ENCODE data around the gene SLC25A38.
A peak's percentile ranks its signal among the peaks of the same experiment; 100 is the strongest.
"Not testable (repeated sequence)": the region's sequence is repeated elsewhere in the genome, so short reads cannot be mapped to it uniquely, and the experiment has no call there.

The SLC25A38 gene

DNA sequence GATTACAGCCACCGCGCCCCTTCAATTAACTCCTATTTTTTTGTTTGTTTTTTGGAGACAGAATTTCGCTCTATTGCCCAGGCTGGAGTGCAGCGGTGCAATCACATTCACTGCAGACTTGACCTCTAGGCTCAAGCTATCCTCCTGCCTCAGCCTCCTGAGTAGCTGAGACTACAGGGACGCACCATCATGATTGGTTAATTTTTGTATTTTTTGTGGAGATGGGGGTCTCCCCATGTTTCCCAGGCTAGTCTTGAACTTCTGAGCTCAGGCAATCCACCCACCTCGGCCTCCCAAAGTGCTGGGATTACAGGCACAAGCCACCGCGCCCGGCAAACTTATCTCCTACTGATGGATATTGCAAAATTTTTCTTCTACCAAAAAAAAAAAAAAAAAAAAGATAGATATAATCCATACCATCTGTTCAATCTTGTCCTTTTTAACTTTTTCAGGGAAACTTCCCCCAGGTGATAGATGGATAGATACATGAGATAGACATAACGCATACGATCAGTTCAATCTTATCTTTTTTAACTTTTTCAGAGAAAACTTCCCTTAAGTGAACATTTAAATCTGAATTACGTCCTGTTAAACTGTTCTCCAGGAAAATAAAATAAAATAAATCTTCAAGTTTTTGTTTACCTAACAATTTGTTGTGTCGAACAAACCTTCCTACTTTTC lies 22.7 kb downstream of the SLC25A38 start:
- no peak for DNase-seq (ENCODE audit: low read depth)

GRCh38 chr3:39406368-39407258 lies 23.4 kb downstream of the SLC25A38 start, which contains the start of gene RPSA:
Gene RPSA (plus strand): TSS chr3:39406720. CDS start chr3:39407654, 934 bp downstream.
- peak; percentile 85 for DNase-seq (ENCODE audit: low read depth)
- H3K4me3 ChIP-seq (ENCODE audit: low read depth, low read length): peak within 1 kb of the TSS; percentile 88

More for the DNA sequence above, 22.7 kb downstream of the SLC25A38 start:
- H3K4me3 ChIP-seq (ENCODE audit: low read depth, low read length): peak overlapping the region; percentile 88

DNA sequence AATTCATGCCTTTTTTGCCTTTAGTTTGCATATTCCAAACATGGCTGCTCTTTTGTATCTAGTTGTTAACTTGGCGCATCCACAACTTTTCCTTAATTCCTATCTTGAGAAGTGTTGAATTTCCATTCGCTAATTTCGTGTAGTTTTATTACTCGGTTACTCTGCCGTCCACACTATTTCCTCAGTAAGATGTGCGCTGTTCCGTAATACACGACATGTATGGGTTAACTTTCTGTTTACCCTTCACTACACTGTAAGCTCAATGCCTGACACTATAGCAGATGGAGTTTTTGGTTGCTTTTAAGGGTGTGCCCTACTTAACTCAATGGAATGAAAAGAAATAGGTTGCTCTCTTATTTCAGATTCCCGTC lies 24.1 kb downstream of the SLC25A38 start:
- H3K4me3 ChIP-seq (ENCODE audit: low read depth, low read length): peak overlapping the region; percentile 88

DNA sequence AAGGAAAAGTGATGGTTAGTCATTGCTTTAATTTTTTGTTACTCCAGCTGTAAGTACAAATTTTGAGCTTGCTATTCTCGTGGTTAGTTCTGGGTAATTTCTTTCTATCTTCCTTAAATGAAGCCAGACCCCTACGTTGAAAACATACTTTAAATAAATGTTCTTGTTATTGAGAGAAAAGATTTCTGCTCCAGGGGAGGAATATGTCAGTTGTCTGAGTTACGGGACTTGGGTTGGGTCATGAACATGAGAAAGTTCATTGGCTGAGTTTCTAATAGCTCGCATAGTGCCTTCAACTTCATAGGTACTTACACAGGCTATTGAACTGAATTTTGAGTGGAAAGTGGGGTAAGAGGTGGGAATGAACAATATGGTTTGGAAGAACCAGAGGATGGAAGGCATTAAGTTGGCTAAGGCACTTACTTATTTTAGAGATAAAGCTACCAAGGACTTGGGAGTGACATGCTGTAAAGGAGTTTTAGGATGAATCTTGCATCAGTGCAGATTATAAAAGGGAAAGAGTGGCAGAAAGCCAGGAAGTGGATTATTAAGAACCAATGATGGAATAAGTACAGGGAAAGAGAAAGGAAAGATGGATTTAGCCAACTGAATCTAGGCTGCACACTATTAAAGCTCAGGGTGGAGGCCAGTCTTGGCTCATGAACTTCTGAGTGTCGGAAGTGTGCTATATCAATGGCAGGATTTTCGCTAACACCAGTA lies 24.8 kb downstream of the SLC25A38 start:
- no peak for DNase-seq (ENCODE audit: low read depth)

More for the DNA sequence above, 24.1 kb downstream of the SLC25A38 start:
- DNase-seq (ENCODE audit: low read depth): no peak

DNA sequence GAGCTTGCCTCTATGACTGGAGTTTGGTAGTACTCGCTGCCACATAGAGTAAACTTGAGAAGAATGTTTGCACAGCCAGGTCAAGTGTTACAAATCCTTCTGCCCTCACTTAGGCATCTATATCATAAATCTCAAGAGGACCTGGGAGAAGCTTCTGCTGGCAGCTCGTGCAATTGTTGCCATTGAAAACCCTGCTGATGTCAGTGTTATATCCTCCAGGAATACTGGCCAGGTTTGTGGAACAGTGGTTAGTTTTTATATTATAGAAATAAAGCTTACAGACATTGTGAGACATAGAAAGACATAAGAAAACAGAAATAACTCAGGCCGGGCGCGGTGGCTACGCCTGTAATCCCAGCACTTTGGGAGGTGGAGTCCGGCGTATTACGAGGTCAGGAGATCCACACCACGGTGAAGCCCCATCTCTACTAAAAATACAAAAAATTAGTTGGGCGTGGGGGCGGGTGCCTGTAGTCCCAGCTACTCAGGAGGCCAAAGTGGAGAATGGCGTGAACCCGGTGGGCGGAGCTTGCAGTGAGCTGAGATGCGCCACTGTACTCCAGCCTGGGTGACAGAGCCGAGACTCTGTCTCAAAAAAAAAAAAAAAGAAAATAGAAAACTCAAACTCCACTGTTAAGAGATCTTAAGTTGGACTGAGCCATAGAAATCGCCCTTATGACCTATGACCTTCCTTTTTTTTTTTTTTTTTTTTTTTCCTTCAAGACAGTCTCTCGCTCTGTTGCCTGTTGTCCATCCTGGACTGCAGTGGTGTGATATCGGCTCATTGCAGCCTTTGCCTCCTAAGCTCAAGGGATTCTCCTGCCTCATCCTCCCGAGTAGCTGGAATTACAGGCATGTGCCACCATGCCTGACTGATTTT lies 25.6 kb downstream of the SLC25A38 start:
- no peak for DNase-seq (ENCODE audit: low read depth)
- no peak overlapping the region for H3K4me3 ChIP-seq (ENCODE audit: low read depth, low read length)

More for the DNA sequence above, 24.8 kb downstream of the SLC25A38 start:
- peak overlapping the region; percentile 88 for H3K4me3 ChIP-seq (ENCODE audit: low read depth, low read length)

GRCh38 chr3:39409514-39410136 lies 26.5 kb downstream of the SLC25A38 start:
- H3K4me3 ChIP-seq (ENCODE audit: low read depth, low read length): no peak overlapping the region

GRCh38 chr3:39410893-39411292 lies 27.7 kb downstream of the SLC25A38 start:
- no peak for DNase-seq (ENCODE audit: low read depth)
- H3K4me3 ChIP-seq (ENCODE audit: low read depth, low read length): no peak overlapping the region

More at GRCh38 chr3:39409514-39410136, 26.5 kb downstream of the SLC25A38 start:
- no peak for DNase-seq (ENCODE audit: low read depth)

DNA sequence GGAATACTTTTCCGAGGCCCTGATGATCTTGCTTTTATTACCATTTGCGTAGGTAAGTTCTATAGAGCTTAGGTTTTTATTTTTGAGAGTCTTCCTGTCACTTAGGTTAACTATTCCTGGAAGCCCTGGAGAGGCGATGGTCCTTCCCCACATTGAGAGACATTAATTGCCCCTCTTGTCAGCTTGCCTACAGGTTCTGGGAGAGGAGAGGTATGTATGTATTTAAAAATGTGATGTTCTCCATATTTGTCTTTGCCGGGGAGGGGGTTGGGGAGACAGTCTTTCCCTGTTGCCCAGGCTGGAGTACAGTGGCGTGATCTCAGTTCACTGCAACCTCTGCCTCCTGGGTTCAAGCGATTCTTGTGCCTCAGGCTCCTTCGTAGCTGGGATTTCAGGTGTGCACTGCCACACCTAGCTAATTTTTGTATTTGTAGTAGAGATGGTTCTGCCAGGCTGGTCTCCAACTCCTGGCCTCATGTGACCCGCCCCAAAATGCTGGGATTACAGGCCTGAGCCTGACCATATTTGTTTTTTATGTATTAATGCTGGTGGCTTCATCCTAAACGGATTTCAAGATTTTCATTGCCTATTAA lies 29.6 kb downstream of the SLC25A38 start:
- no peak for DNase-seq (ENCODE audit: low read depth)
- no peak overlapping the region for H3K4me3 ChIP-seq (ENCODE audit: low read depth, low read length)

GRCh38 chr3:39413691-39414420 lies 30.7 kb downstream of the SLC25A38 start:
- no peak overlapping the region for H3K4me3 ChIP-seq (ENCODE audit: low read depth, low read length)
- DNase-seq (ENCODE audit: low read depth): no peak

DNA sequence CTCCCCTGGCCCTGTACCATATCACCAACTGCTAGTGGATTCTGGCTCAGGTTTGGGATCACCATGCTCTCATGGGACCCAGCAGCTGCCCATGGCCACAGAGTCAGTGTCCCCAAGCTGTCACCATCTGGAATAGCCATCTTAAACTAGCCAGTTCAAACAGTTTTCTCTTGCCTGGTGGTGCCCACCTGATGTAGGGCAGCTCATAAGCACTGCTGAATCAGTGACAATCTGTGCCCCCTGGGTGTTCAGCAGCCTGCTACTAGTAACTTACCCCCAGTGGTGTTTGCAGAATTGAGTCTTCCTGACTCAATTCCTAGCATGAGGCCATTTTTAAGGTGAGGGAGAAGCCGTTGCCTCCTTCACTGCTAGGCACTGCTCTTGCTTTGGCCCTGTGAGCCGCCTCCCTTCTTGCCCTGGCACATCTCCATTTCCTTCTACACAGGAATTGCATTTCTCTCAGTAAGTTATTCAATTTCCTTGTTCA lies 31.3 kb downstream of the SLC25A38 start:
- no peak overlapping the region for H3K4me3 ChIP-seq (ENCODE audit: low read depth, low read length)
- no peak for DNase-seq (ENCODE audit: low read depth)

GRCh38 chr3:39415302-39415701 lies 32.1 kb downstream of the SLC25A38 start:
- not testable (repeated sequence) for H3K4me3 ChIP-seq (ENCODE audit: low read depth, low read length); DNase-seq (ENCODE audit: low read depth)

- no peak for DNase-seq (ENCODE audit: low read depth)
These were observed 32.8 kb downstream of the SLC25A38 start for GRCh38 chr3:39415983-39416382.

DNA sequence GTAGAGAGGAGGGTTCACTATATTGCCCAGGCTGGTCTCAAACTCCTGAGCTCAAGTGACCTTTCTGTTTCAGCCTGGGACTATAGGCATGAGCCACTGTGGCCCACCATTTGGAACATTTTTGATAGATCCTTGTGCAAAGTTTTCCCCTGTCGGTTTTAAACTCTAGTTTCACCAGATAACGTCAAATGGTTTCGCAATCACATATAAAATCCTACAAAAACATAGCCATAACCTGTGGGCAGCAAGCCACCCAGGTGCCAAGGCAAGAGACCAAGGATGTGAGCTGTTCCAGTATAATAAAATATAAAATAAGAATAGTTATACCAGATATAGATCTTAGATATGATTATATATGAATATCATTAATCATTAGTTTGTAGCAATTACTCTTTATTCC lies 33.8 kb downstream of the SLC25A38 start:
- H3K4me3 ChIP-seq (ENCODE audit: low read depth, low read length); DNase-seq (ENCODE audit: low read depth): not testable (repeated sequence)

More at GRCh38 chr3:39415983-39416382, 32.8 kb downstream of the SLC25A38 start:
- H3K4me3 ChIP-seq (ENCODE audit: low read depth, low read length): no peak overlapping the region

- DNase-seq (ENCODE audit: low read depth); H3K4me3 ChIP-seq (ENCODE audit: low read depth, low read length): not testable (repeated sequence)
These were observed 35.5 kb downstream of the SLC25A38 start for GRCh38 chr3:39418556-39419225.

DNA sequence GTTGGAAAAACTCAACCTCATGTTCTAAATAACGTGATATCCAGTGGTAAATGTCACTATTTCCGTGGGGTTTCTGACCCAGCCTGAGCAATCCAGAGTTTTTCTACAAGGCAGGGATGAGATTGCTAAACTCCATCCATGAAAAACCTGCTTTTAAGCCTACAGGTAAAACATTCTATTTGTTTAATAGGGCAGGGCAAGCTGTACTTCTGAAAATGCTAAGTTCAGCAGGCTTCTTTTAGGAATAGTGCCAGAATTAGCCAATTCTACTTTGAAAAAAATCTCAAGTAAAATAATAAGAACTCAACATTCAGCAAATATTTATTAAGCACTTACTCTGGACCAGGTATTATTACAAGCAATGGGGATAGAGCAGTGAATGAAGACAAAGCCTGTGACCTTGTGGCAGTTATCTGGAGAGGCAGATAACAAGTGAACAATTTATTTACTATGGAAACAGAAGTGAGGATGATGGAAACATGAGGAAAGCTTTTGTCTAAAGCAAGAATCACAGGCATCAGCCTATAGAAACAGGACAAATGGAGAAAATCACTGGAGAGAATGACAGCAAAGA lies 36.7 kb downstream of the SLC25A38 start:
- DNase-seq (ENCODE audit: low read depth): no peak

DNA sequence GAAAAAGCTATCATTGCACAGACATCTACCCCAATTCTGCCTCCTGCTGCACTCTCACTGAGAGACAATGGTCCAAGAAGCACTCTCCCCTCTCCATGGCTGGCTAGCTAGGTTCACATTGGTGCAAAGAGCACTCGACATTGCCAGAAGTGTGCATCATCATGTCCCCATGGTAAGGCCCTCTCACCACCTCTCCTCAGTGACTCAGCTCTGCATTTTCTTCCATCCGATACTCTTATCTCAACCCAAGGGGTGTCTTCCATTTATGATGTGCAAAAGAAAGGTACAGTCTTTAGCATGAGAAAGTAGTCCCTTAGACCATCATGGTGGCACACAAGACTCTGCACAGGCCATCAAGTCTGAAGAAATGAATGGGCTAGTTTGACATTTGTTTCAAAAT lies 37.4 kb downstream of the SLC25A38 start:
- H3K4me3 ChIP-seq (ENCODE audit: low read depth, low read length): no peak overlapping the region
- no peak for DNase-seq (ENCODE audit: low read depth)

More for the DNA sequence above, 36.7 kb downstream of the SLC25A38 start:
- no peak overlapping the region for H3K4me3 ChIP-seq (ENCODE audit: low read depth, low read length)
